Stimulated activated naive B cell treated with anti-CD40 and anti-IgM and Interleukin-4, amounts not matched to agents 10 μg/mL and 1 μg/mL and 100 μg/mL, for 72 hours (primary cell): ENCODE data around the gene SCARB1.

Source experiments
- ATAC-seq, 2 donors: fragments of 150-1000 bp; cut with Tn5 transposase; replicated peaks; 2 replicates each; pipeline ENCODE4 v1.10.0; 2021; ENCODE audit warnings: moderate library complexity in 1 of 2
- DNase-seq: peaks from one replicate; pipeline ENCODE4 v3.0.0; 2021
- H3K27ac Mint-ChIP-seq: one replicate; pipeline ENCODE4 v1.8.0; 2022; ENCODE audit warnings: mild to moderate bottlenecking, mixed read lengths
- H3K27me3 Mint-ChIP-seq, 2 donors: one replicate each; pipeline ENCODE4 v1.8.0; 2022; ENCODE audit warnings: mixed read lengths in 2 of 2
- H3K36me3 Mint-ChIP-seq, 2 donors: one replicate each; pipeline ENCODE4 v1.8.0; 2022; ENCODE audit warnings: mixed read lengths in 2 of 2, mild to moderate bottlenecking in 1 of 2
- H3K4me1 Mint-ChIP-seq, 2 donors: one replicate each; pipeline ENCODE4 v1.8.0; 2022; ENCODE audit warnings: mixed read lengths in 2 of 2, mild to moderate bottlenecking in 1 of 2
- H3K4me3 Mint-ChIP-seq, 2 donors: one replicate each; pipeline ENCODE4 v1.8.0; 2022; ENCODE audit warnings: mild to moderate bottlenecking in 2 of 2, mixed read lengths in 2 of 2, moderate library complexity in 1 of 2
- H3K9me3 Mint-ChIP-seq, 2 donors: one replicate each; pipeline ENCODE4 v1.8.0; 2022; ENCODE audit warnings: mixed read lengths in 2 of 2, mild to moderate bottlenecking in 1 of 2

The SCARB1 gene

DNA sequence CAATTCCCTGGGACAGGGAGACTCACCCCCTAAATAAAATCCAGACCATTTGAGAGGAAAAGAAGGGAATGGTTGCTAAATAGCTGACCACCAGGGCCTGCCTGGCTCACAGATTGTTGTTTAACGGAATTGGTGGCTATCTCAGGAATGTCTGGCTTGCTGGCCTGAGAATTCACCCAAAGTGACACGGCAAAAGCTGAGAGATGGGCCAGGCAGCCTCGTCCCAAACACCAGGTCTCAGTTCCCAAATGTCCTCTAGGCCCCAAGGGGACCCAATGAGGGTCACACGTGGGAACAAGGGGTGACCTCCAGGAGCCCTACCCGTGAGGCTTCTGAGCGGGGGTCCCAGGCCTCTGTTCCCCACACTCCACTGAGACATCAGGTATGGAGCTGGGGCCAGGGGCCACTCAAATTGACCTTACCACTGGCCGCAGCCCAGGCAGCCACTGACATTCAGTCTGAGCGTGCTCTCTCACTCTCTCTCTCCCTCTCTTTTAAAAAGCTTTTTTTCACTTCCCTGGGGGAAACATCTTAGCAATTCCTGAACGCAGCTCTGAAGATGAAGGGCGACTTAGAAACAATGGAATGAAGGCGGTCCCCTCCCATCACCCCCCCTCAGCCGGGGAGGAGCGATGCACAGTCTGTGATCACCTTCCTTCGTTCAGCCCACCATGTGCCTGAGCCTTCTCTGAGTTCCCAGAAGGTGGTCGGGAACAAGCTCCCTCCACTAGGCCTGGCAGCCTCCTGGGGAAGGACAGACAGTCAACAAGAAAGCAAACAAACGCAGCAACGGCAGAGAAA lies 131.2 kb downstream of the SCARB1 start:
- Mint-ChIP-seq H3K36me3 (peaks cover 8 to 9% of the 10 kb centered on the region in 2 donors), H3K27ac (no peak overlapping the region), H3K4me3 (no peak overlapping the region), H3K27me3 (peaks cover 6 to 24% of the 10 kb centered on the region in 2 donors), H3K4me1 (peaks cover 7 to 24% of the 10 kb centered on the region in 2 donors), H3K9me3 (peaks cover 4 to 8% of the 10 kb centered on the region in 2 donors)
- ATAC-seq (no peak), DNase-seq (no peak)

DNA sequence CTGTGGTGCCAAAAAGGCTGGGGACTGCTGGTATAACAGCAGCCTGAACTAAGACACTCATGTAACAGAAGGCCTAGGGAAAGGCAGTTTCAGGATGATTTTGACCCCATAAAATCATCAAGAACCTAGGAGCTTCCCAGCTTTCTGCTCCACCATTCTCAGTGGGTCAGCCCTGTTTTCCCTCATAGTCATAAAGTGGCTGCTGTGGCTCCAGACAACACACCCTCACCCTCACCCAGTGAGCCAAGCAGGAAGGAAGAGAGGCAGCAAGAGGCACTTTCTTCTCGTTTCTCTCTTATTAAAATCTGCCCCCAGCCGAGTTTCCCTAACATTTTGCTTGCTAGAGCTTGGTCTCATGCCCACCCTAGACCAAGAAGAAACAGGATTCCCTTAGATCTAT lies 131.8 kb downstream of the SCARB1 start:
- peaks cover 4 to 8% of the 10 kb centered on the region in 2 donors for H3K9me3 Mint-ChIP-seq
- H3K4me1 Mint-ChIP-seq, result peaks cover 10 to 30% of the 10 kb centered on the region in 2 donors
- H3K27ac Mint-ChIP-seq, result peak overlapping the region; percentile 51
- no peak for DNase-seq
- H3K4me3 Mint-ChIP-seq, result no peak overlapping the region
- H3K36me3 Mint-ChIP-seq, result peaks cover 8 to 9% of the 10 kb centered on the region in 2 donors
- ATAC-seq, result no peak
- peaks cover 6 to 24% of the 10 kb centered on the region in 2 donors for H3K27me3 Mint-ChIP-seq

DNA sequence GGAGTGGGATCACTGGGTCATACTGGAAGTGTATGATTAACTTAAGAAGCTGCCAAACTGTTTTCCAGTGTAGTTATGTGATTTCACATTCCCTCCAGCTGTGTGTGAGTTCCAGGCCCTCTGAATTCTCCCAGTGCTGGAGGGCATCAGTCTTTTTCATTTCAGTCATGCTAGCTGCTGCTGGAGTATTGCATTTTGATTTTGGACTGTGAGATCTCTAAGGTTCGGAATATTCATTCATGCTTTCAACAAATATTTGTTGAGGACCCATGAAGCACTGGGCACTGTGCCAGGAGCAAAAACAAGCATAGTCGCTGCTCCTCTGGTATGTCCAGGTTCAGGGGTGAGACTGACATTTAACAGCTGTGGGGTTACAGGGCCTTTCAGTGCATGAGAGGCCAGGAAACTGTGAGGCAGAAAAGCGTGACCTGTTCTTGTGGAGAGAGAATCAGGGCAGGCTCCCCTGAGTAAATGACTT lies 133.2 kb downstream of the SCARB1 start:
- Mint-ChIP-seq H3K4me3 (no peak overlapping the region), H3K9me3 (peaks cover 4 to 8% of the 10 kb centered on the region in 2 donors), H3K4me1 (peaks cover 12 to 23% of the 10 kb centered on the region in 2 donors), H3K36me3 (peaks cover 8 to 9% of the 10 kb centered on the region in 2 donors), H3K27me3 (peaks cover 6 to 24% of the 10 kb centered on the region in 2 donors), H3K27ac (peak overlapping the region; percentile 28)
- ATAC-seq, result no peak
- no peak for DNase-seq

DNA sequence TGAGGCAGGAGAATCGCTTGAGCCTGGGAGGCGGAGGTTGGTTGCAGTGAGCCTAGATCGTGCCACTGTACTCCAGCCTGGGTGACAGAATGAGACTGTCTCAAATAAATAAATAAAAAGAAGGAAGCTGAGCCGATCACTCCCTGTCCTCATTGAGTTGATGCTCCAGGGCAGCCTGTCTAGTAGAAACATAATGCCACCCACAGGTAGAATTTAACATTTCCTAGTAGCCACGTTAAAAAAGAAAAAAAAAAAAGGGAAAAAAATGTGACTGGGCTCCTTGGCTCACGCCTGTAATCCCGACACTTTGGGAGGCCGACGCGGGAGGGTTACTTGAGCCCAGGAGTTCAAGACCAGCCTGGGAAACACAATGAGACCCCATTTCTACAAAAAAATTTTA lies 135.7 kb downstream of the SCARB1 start:
- peaks cover 12 to 15% of the 10 kb centered on the region in 2 donors for H3K4me1 Mint-ChIP-seq
- peaks cover 8 to 9% of the 10 kb centered on the region in 2 donors for H3K36me3 Mint-ChIP-seq
- DNase-seq, result no peak
- H3K9me3 Mint-ChIP-seq, result peaks cover 4 to 8% of the 10 kb centered on the region in 2 donors
- H3K4me3 Mint-ChIP-seq, result no peak overlapping the region
- H3K27me3 Mint-ChIP-seq, result peaks cover 4 to 10% of the 10 kb centered on the region in 2 donors
- peak in 1 of 2 donors; percentile 4 for ATAC-seq
- H3K27ac Mint-ChIP-seq, result peak overlapping the region; percentile 59

DNA sequence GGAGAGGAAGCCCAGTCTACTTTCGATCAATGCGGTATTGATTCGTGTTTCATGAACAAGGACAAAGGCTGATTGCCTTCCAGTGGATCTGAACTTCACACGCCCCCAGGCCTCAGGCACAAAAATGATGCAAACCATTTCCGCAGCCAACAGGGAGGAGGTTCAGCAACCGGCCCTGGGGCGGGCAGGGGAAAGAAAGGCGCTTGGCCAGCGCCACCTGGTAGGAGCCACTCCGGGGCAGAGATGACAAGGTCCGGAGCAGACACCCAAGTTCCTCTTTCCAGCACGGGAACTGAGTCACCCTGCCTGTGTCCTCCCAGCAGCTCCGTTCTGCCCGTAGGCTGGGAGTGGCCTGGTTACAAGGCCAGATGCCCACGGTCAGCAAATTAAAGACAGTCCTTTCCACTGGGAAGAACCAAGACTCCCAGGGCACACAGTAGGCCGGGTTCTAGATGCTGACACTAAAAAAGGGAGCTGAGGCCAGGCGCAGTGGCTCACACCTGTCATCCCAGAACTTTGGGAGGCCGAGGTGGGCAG lies 136.3 kb downstream of the SCARB1 start:
- peak; percentile 99 to 100 for ATAC-seq
- peak overlapping the region; percentile 59 for H3K27ac Mint-ChIP-seq
- H3K36me3 Mint-ChIP-seq, result peaks cover 8 to 9% of the 10 kb centered on the region in 2 donors
- H3K4me1 Mint-ChIP-seq, result peaks cover 12 to 15% of the 10 kb centered on the region in 2 donors
- H3K4me3 Mint-ChIP-seq, result peak overlapping the region in 1 of 2 donors; percentile 4
- peaks cover 4 to 8% of the 10 kb centered on the region in 2 donors for H3K9me3 Mint-ChIP-seq
- peaks cover 0 to 4% of the 10 kb centered on the region in 2 donors for H3K27me3 Mint-ChIP-seq
- peak; percentile 71 for DNase-seq
